Germinal center (tissue), 1 donor: ENCODE results near the gene NXN.
"Not testable (repeated sequence)": the region's sequence is repeated elsewhere in the genome, so short reads cannot be mapped to it uniquely, and the experiment has no call there.

ENCODE experiments used
- DNase-seq: peaks from one replicate; pipeline ENCODE4 v3.0.0; 2012; ENCODE audit warnings: mixed read lengths, low spot score

Gene NXN

DNA sequence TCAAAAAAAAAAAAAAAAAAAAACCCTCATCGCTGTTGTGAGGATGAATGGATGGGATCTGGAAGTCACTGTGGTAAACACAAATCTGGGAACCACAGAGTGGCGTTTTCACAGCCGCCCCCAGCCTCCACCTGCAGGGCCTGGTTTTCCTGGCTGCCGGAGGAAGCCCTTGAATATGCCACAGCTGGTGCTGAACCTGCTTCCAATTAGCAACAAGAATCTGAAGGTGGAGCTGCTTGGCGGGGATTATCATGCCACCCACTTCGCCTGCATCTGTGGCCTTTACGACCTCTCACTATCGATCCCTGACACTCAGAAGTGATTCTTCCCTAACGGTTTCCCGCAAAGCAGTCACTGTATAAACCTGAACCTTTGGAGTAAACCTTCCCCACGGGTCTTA, 181.3 kb downstream of the NXN start:
- DNase-seq = no peak

DNA sequence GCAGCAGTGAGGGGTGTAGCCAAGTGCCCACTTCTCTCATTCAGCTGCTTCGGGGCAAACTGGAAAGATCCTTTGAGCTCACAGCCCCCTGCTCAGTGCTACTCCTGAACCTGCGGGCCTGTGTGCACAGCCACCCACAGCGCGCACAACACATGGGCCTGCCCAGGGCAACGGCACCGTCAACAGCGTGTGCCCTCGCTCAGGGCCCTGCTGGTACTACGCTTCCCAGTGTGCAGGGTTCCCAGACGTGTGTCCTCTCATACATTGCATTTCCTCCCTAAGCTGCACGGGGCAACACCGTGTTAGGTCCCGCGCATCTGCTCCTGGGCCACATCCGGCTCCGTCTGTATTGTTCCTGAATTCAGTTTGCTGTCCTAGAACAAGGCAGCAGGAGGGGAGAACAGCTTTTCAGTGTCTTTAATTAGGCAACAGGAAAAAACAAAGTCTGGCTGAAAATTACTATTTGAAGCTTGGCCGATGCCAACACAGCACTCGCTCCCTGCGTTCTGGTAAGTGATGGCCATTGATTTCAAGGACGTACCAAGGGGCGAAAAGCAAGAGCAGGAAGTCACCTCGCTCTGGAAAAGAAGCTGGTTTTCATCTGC, 182.2 kb downstream of the NXN start:
- DNase-seq = no peak

DNA sequence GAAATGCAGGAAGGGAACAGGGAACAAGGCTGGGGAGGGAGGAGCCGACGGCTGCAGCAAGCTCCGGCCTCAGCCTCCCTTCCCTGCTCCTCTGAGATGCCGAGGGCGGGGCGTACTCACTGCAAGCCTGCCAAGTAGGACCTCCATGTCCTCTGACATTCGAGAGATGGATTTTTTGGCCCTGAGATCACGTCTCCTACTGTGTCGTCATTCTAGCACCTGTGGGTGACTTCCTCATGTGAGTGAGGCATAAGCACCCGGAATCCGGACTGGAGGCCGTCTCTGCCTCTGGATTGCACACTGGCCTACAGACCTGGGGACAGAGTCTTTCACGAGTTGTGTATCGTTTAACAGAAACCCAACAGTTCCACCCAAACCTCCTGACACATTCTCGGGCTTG, 183.0 kb downstream of the NXN start:
- DNase-seq = no peak

DNA sequence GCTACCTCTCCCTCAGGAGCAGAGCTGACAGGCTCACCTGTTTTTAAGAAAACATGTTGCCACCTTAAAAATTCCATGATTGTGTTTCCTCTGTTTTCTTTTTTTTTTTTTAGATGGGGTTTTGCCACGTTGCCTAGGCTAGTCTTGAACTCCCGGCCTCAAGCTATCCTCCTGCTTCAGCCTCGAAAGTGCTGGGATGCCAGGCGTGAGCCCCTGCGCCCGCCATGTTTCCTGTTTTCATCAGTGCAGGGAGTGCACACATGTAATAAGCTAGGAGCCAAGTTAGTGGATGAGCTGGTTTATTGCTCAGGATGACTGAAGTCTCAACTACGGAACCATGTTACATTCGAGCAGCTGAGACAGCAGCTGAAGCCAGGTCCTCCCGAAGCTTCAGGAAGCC, 183.9 kb downstream of the NXN start:
- DNase-seq = no peak

DNA sequence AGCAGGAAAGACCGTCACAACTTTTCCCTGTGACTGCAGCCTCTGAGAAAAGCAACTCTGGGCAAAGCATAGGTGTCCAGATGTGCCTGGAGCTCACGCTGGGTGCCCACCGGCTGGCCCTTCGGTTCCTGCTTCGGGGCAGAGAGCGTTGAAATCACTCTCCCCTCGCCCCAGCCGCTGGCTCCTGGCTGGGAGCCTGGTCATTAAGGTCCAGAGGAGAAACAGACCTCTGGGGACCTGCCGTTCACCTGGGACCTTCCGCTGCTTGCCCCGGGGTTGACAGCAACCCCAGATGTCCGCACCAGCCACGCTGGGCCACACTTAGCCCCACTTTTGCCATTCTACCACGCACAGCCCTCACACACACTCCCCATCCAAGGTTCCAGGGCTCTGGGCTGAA, 184.3 kb downstream of the NXN start:
- no peak for DNase-seq

DNA sequence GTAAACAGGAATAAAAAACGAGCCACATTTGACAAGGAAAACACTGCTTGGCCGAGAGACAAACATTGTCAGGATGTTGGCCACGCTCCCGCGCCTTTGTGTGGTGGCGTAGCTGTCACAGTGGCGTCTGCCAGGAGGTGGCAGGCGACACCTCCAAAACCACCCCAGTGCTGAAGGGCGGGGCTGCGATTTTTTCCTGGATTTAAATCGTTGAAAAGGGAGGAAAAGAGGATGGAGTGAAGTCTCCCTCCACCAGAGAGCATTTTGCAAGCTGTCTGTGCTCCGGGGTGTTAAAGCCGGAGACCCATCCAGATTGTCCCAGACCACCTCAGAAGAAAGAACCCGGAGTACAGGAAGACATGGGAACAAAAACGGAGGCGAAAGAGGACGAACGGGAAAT, 184.7 kb downstream of the NXN start:
- peak; percentile 66 for DNase-seq

DNA sequence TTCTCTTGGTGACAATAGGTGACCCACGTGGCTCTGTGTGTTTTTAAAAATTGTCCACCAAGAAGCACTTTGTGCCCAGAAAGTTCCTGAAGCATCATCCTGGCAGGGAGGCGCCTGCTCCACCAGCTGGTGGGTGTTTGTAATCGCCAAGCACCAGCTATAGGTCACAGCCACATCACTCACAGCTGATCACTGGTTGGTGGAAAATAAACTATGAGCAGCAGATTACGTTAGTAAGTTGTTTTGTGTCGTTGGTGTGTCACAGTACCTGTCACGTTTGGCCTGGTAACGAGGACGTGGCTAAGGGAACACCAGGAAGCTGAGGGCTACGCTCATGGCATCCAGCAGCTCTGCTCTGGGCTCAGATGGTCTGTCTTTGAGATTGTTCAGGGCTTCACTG, 187.3 kb downstream of the NXN start:
- no peak for DNase-seq

DNA sequence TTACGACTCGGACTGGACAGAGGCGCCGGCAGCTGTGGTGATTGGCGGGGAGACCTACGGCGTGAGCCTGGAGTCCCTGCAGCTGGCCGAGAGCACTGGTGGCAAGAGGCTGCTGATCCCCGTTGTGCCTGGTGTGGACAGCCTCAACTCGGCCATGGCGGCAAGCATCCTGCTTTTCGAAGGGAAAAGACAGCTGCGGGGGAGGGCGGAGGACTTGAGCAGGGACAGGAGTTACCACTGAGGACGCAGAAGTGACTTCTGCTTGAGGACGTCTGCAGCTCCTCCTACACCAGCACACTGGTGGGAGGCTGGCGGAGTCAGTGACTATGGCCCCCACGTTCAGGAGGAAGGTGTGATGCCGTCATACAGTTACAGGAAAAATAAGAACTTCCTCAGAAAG, 187.7 kb downstream of the NXN start:
- DNase-seq = no peak

DNA sequence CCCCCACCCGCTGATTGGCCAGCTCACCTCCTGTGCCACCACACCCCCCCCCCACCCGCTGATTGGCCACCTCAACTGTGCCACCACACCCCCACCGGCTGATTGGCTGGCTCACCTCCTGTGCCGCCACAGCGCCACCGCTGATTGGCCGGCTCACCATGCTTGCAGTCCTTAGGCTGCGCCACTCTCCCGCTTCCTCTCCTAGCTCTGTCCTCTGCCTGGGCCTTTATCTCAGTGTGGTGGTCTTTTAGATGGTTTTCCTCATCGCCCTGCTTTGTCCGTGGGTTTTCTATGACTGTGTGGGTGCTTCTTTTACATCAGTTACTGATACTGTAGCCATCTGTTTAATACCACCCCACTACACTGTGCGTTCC, 188.7 kb downstream of the NXN start:
- DNase-seq = not testable (repeated sequence)

DNA sequence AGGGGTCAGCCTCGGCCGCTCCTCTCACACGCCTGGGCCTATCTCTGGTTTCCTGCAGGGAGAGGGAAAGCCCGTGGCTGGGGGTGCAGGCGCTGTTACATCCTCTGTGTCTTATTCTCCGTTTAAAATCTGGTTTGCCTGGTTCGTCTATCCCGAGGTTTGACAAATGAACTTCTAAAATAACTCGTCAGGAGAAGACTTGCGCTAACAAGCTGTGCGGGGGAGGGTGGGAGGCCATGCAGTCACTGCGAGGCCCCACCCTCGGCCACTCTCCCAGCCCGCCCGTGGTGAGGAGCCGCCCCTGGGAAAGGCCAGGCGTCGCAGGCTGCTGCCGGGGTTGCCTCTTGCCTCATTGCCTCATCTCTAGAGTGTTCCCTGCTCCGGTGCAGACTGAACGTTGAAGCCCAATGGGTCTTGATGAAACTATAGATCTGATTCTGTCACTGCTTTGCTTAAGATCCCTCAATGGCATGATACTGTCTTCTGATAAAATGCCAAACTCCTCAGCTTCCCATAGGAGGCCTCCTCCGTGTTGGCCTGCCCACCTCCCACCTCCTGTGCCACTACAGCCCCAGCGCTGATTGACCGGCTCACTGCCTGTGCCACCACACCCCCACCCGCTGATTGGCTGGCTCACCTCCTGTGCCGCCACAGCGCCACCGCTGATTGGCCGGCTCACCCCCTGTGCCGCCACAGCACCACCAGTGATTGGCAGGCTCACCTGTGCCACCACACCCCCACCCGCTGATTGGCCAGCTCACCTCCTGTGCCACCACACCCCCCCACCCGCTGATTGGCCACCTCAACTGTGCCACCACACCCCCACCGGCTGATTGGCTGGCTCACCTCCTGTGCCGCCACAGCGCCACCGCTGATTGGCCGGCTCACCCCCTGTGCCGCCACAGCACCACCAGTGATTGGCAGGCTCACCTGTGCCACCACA, 189.4 kb downstream of the NXN start:
- not testable (repeated sequence) for DNase-seq

DNA sequence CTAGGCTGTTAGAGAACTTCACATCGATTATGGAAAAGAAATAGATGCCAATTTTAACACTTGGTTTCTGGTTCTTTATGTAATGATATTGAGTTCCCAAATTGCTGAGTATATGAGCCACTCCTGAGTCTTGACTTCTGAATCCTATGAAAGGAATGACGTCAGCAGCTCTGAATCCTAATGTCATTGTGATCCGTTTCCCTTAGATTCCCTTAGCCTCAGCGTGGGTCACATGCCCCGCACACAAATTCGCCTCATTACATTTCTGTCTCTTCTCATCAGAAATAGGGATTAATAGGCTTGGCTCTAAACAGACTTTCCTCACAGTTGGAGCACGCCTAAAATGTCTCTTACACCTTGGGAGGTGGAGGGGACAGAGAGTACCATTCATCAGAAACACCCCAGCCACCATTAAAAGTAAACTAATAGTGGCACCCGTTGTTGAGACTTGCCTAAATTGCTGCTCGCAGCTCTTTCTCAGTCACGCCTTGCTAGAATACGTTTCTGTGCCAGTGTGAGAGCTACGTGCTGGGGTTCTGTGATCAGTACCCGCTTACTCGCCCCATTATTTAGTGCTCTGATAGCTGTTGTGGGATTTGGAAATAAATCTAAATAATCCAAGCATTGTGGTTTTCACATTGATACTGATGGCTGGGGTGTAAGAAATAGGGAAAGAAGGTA, 190.3 kb downstream of the NXN start:
- DNase-seq = no peak

DNA sequence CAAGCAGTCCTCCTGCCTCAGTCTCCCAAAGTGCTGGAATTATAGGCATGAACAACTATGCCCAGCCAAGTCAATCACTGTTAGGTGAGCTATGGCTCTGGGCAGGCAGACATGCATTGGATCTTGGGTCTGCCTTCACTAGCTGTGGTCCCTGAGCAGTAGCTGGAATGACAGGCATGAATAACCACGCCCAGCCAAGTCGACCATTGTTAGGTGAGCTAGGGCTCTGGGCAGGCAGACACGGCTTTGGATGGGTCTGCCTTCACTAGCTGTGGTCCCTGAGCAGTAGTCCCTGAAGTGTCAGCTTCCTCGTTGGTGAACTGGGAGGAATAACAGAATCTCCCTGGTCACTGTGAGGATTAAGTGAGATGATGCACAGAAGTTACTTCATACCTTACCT, 191.0 kb downstream of the NXN start:
- no peak for DNase-seq

DNA sequence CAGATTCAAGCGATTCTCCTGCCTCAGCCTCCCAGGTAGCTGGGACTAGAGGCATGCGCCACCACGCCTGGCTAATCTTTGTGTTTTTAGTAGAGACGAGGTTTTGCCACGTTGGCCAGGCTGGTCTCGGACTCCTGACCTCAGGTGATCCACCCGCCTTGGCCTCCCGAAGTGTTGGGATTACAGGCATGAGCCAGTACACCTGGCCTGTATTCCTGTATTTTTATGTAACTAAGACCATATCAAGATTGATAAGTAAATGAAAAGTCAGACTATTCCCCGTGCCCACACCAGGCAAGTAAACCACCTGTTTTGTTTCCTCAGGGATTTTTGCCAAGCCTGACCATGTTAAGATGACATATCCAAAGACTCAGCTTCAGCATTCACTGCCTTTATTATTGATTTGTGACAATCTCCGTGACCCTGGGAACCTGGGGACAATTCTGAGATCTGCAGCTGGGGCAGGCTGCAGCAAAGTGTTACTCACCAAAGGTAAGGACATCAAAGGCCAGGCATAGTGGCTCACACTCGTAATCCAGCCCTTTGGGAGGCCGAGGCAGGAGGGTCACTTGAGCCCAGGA, 191.8 kb downstream of the NXN start:
- DNase-seq = no peak

DNA sequence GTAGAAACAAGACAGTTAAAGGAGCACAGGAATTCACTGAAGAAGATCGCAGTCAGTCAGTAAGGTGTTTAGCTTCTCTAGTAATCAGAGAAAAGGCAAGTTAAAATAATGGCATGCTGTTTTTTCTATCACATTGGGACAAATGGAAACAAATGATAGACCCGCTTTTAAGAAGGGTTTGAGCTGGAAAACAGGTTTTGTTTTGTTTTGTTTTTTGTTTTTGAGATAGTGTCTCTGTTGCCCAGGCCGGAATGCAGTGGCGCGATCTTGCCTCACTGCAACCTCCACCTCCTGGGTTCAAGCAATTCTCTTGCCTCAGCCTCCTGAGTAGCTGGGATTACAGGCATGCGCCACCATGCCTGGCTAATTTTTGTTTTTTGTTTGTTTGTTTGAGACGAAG, 193.7 kb downstream of the NXN start:
- not testable (repeated sequence) for DNase-seq

DNA sequence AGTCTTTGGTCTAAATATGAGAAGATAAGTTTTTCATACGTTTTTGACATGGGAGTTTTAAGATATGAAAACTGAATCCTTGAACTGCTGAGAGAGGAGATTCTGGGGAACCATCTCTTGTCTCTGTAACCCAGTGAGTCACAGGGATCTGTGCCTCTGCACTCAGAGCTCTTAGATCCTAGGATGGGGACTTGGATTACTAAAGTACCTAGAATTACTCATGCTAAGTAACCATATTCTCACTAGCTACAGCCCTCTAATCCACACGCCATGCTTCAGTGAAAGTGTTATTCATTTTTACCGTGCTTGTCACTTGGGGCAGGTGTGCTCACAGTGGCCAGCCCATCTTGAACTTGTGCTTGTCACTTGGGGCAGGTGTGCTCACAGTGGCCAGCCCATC, 195.4 kb downstream of the NXN start:
- DNase-seq = no peak

DNA sequence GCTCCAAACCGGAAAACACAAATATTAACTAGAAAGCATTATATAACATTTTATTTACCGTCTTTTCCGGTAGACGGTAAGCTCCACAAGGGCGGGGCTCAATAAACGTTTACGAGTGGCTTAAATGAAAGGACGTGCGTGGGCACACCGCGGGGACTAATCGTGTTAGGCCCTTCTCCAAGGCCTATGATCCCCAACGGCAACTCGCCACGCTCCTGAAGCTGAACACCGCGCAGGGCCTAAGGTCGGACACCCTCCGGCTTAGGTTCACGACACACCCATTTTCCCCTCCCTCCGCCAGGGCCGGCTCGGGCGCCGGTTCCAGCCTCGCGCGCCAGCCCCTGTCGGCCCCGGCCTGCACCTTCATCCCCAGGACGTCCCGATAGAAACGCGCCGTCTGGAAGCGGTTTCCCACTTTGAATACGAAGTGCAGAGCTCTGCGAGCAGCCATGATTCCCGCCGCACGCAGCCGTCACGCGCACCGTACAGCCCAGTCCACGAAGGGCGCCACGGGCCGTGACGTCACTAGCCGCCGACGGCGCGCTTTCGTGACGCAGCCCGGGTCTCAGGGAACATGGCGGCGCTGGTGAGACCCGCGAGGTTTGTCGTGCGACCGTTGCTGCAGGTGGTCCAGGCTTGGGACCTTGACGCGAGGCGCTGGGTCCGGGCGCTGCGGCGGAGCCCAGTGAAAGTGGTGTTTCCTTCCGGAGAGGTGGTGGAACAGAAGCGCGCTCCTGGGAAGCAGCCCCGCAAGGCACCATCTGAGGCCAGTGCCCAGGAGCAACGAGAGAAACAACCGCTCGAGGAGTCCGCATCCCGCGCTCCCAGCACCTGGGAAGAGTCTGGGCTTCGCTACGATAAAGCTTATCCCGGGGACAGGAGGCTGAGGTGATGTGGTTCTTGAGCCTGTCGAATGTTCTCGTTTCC, 197.5 kb downstream of the NXN start, which contains the start of the genes GLOD4 and MRM3:
GLOD4 (minus strand) TSS at position 476 of the 927 bp plus-strand sequence; CDS start at position 451, 25 bp downstream.
MRM3 (plus strand) TSS at position 549 of the 927 bp plus-strand sequence; CDS start at position 575, 26 bp downstream.
- DNase-seq = peak; percentile 95

DNA sequence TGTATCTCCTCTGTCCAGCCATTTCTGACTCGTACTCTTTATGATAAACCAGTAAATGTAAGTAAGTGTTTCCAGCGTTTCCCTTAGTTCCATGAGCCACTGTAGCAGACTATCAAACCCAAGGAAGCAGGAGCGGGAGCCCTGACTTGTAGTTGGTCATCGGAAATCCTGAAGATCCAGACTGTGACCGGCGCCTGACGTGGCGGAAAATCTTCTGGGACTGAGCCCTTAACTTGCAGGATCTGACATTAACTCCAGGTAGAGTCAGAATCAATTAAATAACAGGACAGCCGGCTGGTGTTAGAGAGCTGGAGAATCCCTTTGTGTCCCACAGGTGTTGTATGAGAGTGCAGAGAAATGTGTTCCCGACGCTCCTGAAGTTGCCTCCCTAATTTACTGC, 201.5 kb downstream of the NXN start:
- DNase-seq = no peak

DNA sequence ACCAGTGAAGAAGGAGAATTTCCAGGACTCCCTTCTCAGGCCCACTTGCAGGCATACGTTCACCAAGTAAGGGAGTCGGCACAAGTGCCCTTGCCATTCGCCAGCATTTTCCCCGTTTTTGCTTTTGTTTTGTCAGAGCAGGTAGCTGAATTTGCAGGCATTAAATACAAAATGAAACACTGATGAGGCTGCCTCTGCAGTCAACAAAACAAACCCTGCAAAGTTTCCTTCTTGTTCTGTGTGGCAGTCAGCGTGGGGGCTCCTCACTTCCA, 205.3 kb downstream of the NXN start:
- no peak for DNase-seq

DNA sequence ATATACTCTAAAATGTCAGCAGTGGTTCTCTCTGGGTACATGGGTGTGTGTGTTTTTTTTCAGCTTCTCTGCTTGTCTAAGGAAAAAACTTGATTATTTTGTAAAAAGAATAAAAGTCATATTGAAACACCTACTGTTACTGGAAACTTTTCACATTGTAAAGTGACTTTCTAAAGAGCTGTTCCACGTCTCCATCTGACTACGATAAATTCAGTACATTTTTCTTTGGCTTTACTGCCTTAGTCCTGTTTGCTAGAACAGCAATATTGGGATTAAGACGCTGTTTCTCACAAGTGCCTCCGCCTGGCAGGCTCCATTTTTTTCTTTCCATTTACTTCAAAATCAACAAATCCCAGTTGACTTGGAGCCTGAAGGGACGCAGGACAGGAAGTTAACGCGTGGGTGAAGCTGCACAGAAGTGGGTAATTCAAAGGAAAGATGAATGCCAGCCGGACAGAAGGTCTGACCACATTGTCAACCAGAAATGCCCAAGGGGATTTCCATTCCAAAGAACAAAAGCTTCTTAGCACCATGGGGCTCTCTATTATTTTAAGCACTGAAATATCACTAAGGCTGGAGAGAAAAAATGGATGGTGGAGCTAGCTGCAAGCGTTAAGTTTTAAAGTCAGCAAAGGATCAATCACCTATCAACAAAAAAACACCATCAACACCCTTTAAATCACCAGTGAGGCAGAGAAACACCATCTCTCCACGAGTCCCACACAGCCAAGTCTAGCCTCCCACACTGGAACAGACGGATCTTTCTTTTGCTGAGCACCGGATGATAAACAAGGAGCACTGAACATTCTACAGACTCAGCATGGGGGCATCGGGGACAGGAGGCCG, 205.9 kb downstream of the NXN start:
- DNase-seq = no peak

DNA sequence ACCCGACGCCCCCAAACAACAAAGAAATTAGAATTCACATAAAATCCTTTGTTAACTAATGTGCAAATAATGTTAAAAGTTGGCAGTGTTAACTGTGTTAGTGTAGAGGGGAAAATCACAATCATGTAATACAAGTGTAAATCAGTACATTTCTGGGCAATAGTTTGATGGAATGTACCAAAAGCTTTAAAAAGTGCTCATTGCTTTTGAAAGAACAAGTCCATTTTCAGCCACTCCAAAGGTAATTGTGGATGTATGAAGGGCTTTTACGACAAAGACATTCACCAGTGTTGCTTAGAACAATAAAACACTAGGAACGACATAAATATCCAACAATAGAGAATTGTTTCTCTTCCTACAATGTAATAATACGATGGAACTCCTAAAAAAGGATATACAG, 206.6 kb downstream of the NXN start:
- no peak for DNase-seq

DNA sequence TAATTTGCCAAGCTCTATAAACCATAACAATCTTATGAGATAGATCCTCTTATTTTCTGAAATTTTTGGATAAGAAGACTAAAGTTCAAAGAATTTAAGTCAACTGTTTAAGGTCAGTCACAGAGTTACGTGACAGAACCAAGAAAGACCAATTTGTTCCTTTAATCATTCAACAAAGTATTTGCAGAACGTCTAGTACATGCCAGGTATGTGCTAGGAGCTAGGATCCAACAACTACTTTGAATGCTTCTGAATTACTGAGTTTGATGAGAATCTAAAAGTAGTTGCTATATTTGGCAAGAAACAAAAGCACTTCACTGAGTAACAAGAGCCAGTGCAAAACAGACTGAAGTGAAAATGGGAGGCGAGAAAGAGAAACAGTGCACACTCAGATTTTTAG, 212.5 kb downstream of the NXN start:
- DNase-seq = no peak
